GM18870 (cell line): ENCODE measurements around the gene AMOTL1.
"Not testable (repeated sequence)": the region's sequence is repeated elsewhere in the genome, so short reads cannot be mapped to it uniquely, and the experiment has no call there.

Experiments
- ATAC-seq: cut with Tn5 transposase; IDR thresholded peaks from one replicate; pipeline ENCODE4 v1.9.1; 2021; ENCODE audit warnings: moderate library complexity; ENCODE audit not compliant: unreplicated experiment

The AMOTL1 gene

DNA sequence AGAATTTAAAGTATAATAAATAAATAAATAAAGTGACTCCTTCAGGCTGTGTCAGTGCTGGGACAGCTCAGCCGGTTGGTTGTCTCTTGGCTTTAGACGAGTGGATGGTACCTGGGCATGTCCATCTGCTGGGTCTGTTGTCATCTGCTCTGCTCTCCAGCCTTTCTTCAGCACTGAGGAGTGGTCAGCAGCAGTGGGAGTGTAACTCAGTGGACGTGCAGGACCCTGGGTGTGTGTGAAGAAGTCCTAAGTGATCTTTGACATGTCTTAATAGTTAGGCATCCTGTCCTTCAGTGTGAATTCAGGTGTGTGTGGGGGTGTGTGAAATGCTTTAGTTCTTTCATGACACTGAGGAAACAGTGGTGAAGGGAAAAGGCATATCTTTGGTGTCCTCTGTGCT is 24.3 kb downstream of the AMOTL1 start:
- no peak for ATAC-seq

DNA sequence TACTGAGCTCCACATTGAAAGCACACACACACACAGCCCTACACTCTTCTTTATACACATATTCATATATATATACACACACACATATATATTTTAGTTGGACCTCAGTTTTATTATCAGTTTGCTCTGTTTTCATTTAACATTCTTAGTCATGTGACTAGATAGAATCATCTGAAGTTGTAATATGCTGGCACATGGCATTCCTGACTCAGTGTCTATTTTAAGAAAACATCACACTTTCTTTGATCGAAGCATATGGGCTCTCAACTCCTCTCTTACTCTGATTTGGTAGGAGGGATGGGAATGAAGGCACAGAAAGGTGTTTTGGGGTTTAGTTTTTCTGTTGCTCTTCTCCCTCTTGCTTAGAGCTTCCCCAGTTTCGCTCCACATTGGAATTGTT is 24.8 kb downstream of the AMOTL1 start:
- no peak for ATAC-seq

DNA sequence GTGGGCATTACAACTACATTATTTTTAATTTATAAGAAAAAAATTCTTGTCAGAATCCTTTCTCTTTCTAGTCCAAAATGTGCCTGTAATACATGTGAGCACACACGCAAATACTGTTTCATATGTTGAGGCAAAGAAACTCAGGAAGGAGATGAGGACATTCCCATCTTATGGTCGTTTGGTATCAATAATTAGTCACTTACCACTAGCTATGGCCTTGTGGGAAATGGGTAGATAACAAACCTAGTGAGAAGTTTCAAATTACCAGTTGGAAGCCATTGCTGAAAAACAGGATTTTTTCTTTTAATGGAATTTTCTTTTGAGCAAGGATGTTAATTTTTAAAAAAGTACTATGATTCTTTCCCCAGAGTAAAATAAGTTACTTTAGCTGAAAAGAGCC is 25.7 kb downstream of the AMOTL1 start:
- ATAC-seq = no peak

DNA sequence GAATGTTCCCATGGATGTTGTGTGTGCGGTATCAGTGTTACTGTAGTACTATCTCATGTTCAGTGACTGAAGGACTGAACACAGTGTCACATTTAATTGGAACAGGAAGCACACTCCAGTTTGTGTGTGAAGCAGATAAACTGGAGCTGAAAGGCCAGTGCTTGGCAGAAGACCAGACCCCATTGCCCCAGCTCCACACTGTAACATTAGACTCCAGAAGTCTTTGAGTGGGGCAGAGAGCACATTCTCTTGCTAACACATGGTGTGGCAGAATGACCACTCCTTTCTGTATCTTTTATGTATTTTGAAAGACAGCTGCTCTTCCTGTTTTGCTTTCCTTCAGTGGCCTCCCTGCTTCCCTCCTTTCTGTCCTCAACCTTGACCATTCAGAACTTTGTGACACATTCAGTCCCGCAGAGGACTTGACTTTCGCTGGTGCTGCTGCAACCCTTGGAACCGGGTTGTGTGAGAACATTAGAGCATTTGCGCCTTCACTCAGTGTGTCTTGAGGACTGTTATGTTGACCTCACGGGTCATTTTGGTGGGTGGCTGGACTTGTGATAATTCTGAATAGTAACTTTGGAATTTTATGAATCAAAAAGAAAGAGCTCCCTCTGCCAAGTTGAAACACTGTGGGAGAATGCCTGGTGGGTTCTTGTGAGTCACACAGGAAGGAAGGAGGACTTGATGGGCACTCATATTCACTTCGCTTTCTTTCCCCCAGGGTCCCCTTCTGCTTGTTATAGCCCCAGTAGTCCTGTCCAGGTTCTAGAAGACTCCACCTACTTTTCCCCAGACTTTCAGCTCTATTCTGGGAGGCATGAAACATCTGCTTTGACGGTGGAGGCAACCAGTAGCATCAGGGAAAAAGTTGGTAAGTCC is 26.4 kb downstream of the AMOTL1 start:
- no peak for ATAC-seq

DNA sequence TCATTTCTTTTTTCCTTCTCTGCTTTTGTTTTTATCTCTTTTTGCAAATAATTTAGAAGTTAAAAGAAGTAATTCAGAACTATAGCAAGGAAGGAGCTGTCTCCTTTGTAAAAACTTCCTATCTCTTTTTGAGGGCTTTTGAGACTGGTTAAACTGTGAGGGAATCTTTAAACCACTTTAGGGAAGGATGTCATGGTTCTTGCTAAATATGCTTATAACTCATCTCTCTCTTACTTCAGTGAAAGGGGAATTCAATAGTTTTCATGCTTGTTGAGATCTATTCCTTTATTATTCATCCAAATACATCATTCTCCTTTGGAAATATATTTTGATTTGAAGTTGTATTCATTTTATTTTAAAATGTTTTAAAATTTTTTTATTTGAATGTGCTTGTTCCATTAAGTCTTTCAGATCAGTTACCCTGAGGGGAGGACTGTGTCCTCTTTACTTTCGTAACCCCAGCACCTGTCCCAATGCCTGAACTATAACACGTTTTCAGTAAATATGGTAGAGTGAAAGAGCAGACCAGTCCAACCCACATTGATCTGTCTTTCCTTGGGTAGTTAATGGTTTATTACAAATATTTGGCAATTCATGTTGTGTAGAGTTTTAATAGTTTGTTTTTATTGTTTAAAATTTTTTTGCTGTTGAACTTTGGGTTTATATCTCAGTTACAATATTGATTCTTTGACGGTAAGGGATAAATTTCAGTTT is 27.5 kb downstream of the AMOTL1 start:
- no peak for ATAC-seq

DNA sequence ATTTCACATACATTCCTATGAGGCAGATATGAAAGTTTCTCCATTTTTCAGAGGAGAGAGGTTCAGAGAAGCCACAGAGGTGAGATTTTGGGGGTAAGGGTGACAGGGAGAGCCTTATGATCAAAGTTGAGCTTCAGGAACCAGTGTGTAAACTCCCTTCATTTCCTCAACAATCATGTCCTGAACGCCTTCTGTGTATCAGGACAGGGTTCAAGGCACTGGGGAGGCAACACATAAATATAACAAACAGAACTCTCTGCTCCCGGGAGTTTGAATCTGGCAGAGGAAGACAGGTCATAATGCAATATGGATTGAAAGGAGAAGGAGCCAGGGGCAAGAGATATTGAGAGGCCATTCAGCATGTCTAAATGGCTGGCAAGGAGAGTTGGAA is 28.0 kb downstream of the AMOTL1 start:
- no peak for ATAC-seq

DNA sequence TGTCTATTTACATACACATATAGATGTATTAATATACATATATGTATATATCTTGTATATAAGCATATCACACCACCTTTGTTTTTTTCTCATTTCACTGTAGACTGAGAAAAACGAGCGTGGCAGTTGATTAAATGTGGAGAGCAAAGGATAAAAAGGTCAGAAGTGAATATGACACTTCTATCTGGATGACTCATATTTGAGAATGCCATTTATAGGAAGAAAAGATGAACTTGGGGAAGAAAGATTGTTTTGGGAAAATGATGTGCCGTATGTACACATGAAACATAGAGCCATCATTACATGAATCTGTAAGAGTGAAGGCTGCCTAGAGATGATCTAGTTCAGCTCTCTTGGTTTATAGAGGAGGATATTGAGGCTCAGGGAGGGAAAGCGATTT is 28.7 kb downstream of the AMOTL1 start:
- ATAC-seq = no peak

DNA sequence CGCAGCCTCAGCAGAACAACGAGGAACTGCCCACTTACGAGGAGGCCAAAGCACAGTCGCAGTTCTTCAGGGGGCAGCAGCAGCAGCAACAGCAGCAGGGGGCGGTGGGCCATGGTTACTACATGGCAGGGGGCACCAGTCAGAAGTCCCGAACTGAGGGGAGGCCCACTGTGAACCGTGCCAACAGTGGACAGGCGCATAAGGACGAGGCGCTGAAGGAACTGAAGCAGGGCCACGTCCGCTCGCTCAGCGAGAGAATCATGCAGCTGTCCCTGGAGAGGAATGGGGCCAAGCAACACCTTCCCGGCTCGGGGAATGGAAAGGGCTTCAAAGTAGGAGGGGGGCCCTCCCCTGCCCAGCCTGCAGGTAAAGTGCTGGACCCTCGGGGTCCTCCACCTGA is 31.6 kb downstream of the AMOTL1 start:
- ATAC-seq = no peak

DNA sequence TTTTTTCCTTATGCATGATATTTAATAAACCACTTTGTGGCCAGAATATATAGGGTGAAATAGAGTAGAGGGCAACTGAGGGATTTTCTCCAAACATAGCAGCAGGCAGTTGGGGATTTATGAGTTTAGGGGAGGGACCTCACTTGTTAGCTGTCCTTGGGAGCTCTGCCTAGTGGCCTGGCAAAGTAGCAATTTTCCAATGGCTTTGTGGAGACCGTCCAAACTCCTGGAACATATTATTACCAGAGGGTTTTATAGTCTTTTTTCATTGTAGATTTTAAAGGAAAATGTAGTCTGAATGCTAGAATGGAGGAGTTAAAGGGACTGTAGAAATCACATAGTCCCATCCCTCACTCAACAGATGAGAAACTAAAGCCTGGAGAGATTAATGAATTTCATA is 32.3 kb downstream of the AMOTL1 start:
- ATAC-seq = no peak

DNA sequence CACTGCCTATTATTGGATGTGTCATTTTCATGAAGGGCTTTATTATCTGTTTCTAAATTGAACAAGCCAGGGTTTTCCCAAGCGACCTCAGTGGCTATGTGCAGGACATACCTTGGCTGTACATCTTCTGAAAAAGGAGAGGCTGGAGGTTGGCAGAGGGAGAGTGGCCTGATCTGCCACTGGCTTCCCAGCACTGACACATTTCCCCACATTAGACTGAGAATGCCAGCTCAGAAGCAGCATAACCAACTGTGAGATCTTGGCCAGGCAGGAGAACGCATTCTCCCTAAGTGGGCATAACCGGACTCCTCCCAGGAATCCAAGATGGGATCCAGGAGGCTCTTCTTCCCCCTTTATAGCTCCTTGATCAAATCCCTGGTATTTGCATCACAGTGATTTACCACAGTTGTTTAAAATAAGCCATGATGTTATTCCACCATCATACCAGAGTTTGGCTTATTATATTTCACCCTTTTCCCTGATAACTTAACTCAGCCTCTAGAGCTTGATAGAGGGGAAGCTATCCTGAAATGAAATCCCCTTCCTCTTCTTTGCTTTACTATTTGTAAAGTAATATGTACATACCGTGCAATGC is 33.8 kb downstream of the AMOTL1 start:
- ATAC-seq = no peak

DNA sequence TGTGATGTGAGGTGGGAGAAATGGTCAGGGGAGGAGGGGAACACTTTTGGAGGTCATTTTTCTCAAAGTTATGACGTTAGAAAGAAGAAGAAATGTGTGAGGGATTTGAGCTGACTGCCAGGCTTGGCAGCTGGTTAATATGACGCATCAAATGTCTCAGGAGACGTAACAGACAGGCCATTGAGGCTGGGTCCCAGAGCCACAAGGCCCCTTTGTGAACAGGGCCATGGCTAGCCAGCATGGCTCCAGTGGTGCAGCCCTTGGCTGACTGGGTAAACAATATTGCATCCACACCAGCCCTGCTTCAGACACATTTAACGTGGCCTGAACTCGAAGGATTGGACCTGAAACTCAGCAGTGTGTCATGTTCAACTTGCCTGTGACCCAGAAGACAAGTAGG is 34.3 kb downstream of the AMOTL1 start:
- ATAC-seq = no peak

DNA sequence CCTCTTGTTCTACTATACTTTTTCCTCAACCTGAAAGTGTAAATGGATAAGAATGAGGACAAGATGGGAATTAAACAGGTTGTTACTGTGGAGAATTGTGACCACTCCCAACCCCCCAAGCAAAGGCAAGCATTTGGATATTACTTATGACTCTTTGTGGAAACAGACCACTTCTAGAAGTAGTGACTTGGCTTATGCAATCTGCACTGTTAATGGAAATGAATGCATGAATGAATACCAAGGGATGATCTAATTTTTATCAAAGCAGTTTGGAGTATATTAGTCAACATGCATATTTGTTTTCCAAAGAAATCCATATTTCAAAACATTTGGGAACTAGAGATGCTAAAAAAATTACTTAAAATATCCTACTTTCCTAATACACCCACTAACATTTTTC is 35.3 kb downstream of the AMOTL1 start:
- no peak for ATAC-seq

DNA sequence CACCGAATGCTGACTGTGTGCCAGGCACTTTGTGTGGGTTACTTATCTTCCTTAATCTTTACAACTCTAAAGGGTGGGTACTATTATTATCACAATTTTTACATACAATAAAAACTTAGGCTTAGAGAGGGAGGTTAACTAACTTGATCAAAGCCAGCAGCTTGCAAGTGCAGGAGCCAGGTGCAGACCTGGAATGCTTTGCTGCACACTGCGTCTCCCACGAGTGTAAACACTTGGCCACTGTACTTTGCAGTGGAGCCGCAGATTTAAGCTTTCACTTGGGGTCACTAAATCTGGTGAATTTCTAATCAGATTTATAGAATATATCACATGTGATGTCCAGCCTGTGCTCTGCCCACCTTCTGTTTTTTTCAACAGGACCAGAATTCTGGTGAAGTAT is 36.7 kb downstream of the AMOTL1 start:
- ATAC-seq = no peak

DNA sequence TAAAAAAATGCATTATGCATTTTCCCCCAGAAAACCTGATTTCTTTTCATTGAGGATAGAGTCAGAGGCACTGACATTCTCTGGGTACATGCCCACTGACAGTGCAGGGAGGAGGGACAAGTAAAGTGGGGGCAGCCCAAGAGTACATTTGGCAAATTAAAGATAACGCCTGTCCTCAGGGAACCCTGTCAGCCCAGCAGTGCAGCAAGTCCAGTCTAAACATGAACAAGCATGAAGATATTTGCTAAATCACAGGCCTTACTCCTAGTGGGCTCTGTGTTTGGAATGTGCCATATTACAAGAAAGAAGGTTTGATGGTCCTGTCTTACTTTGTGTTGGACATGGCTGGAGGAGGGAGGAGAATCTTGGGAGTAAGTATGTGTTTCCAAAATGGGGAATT is 37.9 kb downstream of the AMOTL1 start:
- no peak for ATAC-seq

DNA sequence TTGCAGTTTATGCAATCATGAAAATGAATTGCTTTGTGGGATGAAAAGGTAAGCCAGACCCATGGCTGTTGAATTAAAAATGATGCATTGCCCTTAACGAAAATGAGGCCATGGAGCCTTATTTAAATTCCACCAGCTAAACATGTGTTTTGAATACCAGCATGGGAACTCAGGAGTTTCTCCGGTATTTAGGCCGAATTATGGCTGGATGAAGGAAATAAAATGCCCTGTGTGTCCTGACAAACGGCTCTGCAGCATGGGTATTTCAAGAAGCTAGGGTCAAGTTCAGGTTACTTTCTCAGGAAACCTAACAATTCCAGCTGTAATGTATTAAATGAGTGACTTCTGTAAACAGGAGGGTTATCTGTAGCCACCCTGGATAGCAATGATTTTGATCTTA is 38.3 kb downstream of the AMOTL1 start:
- ATAC-seq = no peak

DNA sequence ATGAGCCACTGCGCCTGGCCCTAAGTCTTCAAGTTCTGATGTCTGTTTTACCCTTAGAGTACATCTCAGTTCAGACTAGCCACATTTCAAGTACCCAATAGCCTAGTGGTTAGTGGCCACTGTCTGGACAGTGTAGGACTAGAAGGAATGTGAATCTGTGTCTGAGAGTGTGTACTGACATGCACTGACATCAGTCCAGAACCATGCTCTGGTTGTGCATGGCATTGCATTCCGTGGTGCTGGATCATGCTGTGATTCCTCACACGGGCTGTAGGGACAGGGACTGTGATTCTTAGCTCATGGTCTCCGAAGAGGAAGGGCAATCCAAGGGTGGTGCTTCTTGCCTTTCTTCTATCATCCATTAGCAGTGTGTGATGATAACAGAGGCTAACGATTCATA is 41.1 kb downstream of the AMOTL1 start:
- no peak for ATAC-seq

DNA sequence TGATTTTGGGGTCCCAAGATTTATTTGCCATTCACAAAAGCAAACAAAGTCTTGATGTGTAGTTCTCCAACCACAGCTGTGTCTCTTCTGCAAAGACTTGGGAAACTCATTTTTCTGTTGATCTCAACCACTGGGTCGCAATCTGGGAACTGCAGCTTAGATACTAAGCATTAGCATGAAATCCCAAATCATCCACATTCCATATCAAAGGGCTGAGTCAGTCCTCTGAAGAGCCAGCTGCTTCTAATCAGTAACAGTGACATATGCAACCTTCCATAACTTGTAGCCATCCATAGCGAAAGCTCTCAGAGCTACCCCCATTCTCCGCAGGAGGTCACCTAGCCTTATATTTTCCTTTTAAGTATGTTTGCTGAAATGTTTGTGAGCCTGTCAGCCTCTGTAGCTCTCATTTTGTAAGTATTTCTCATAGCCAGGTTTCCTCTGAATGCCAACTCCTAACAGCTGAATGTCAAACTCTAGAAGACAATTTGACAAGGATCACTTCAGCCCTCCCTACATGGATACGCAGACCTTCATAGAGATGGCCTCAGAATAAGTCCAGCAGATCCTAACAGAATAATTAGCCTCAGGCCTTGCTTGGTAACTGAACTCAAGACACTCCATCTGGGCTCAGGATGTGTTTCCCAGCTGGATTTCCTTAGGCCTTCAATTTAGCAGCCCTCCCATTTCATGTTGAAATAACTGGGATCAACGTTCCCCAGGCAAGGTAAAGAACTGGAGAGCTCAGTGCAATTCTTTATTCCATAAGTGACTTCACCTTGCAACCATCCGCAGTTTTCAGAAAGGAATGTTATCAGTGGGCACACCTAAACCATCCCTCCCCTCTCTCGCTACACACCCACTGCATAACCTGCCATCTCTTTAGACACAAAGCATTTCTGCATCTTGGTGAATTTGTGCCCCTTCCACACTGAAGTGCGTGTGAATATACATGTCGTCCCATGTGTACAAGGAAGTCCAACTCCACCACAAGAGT is 44.9 kb downstream of the AMOTL1 start:
- not testable (repeated sequence) for ATAC-seq

DNA sequence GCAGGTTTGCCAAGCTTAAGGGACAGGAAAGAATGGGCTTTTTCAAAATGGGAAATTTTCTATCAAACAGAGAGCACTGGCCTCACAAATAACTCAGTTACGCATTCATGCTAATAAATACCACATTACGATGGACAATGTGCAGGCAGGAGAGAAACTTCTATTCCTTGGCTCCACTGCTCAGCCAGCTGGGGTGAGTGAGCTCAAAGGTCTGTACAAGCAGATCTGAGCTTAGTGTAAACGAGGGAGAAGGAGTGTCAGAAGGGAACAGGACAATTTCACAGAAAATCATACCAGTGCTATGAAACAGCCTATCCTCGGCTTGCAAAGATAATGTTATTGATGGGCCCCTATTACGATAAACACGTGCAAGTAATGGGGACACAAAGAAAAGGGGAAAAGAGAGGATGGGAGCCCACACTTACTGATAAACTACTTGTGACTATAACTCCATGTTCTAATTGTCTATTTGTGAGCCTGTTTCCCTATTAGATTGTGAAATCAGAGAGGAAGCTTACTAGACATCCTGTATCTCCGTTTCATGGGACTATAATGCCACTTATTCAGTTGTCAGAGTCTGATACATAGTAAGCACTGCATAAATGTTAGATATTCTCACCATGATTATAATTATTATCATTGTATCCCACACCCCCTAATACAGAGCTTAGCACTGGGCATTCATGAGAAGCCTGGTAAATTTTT is 46.3 kb downstream of the AMOTL1 start:
- no peak for ATAC-seq

DNA sequence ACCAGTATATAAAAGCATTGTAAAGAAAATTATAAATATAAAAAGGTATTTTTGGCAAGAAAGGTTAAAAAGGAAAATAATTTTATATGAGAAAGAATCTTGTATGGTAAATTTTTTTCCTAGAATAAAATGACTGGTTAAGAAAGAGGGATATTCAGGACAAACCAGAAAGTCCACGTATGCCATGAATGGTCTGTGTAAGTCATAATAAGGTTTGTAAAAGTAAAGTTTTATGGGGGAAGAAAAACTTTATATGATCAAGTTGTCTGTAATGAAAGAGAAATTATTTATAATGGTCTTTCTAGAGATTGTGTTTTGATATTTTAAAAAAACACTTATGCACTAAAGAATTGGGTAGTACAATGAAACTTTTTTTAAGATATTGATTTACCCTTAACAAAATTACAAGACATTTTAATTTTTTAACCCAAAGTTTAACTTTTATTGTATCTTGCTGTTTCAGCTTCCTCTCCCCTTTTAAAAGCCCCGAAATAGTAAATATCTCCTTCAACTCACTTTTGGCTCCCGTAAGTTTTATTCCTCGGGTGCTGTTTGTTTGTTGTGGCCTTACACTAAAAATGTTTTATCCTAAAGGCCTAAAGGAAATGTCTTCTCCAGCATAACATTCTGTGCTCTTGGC is 47.7 kb downstream of the AMOTL1 start:
- no peak for ATAC-seq

DNA sequence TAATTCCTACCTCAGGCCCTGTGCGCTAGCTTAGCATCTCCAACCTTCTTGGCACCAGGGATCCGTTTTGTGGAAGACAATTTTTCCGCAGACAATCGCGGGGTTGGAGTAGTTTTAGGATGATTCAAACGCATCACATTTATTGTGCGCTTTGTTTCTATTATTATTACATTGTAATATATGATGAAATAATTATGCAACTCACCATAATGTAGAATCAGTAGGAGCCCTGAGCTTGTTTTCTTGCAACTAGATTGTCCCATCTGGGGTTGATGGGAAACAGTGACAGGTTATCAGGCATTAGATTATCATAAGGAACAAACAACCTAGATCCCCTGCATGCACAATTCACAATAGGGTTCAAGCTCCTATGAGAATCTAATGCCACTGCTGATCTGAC is 52.3 kb downstream of the AMOTL1 start:
- no peak for ATAC-seq
